Lung (tissue), 12 donors: ENCODE measurements around the gene PKMYT1. TPM values are rescaled to one million over a fixed set of nuclear protein-coding genes. Genes with fewer than 3 reads are reported as not detected.

Experiments
- ATAC-seq: fragments of 200-7000 bp; cut with Tn5 transposase; one replicate; pipeline ENCODE4 v1.9.1; 2020; ENCODE audit warnings: moderate number of reproducible peaks; ENCODE audit not compliant: insufficient read depth, low FRiP score
- DNase-seq, 3 donors: peaks; one replicate each; pipeline ENCODE4 v3.0.0-alpha.2; 2013 to 2017
- H3K27ac ChIP-seq, 2 donors: one replicate each; pipeline ENCODE4 v1.5.1; 2013; ENCODE audit warnings: mild to moderate bottlenecking in 2 of 2, moderate library complexity in 2 of 2, control low read depth in 1 of 2, inconsistent platforms in 1 of 2, low read depth in 1 of 2, low read length in 1 of 2
- H3K27me3 ChIP-seq, 3 donors: one replicate each; pipeline ENCODE4 v1.5.1; 2013; ENCODE audit warnings: low read length in 2 of 3; ENCODE audit not compliant: control insufficient read depth in 3 of 3, insufficient read depth in 3 of 3
- H3K36me3 ChIP-seq, 4 donors: one replicate each; pipeline ENCODE4 v1.5.1; 2013; ENCODE audit warnings: low read length in 4 of 4, mild to moderate bottlenecking in 1 of 4, moderate library complexity in 1 of 4; ENCODE audit not compliant: control insufficient read depth in 4 of 4, insufficient read depth in 4 of 4
- H3K4me1 ChIP-seq, 5 donors: one replicate each; pipeline ENCODE4 v1.5.1; 2013; ENCODE audit warnings: low read length in 5 of 5, mild to moderate bottlenecking in 2 of 5, moderate library complexity in 1 of 5; ENCODE audit not compliant: control insufficient read depth in 5 of 5, insufficient read depth in 5 of 5
- H3K4me3 ChIP-seq: one replicate; pipeline ENCODE4 v1.5.1; 2013; ENCODE audit warnings: mild to moderate bottlenecking, control low read depth, moderate library complexity
- H3K9ac ChIP-seq, 2 donors: one replicate each; pipeline ENCODE4 v1.5.1; 2013; ENCODE audit warnings: low read length in 2 of 2, control low read depth in 1 of 2; ENCODE audit not compliant: insufficient read depth in 1 of 2
- H3K9me3 ChIP-seq, 4 donors: one replicate each; pipeline ENCODE4 v1.5.1; 2013; ENCODE audit warnings: low read length in 3 of 4, mild to moderate bottlenecking in 1 of 4, moderate library complexity in 1 of 4; ENCODE audit not compliant: control insufficient read depth in 4 of 4, insufficient read depth in 3 of 4
- WGBS, 2 donors: extraction: QIAGEN DNeasy Blood & Tissue Kit; methylation state at CpG; one replicate each; pipeline ENCODE4 v1.1.7; 2013; 5-methylcytosine and 5-hydroxymethylcytosine counted together
- polyA plus RNA-seq, 2 donors: library from polyadenylated mRNA; stranded (reverse); fragments of 200-250 nt; gene quantifications; one replicate each; pipeline ENCODE4 v1.2.1, GENCODE V29; 2013
- total RNA-seq, 2 donors: library from RNA; depleted of rRNA in 1 of 2; stranded (reverse); fragments of >200 nt in 1 of 2; gene quantifications; one replicate each; pipeline ENCODE4 v1.2.1, GENCODE V29; 2014 to 2021
- TF ChIP-seq, protein P1 (sequence below): IDR thresholded peaks from 2 replicates; pipeline ENCODE4 v1.5.1; 2012; ENCODE audit warnings: mild to moderate bottlenecking; ENCODE audit errors: control extremely low read depth, extremely low read depth
- donor health status: control.
- donor health status: control.
- donor health status: Bipolar disorder and iron deficiency.
- donor health status: healthy.
- donor health status: DM: yes; HTN: yes; CAD: no.

Gene PKMYT1
- total and polyA plus RNA-seq, 4 donors: 2.9 to 9.4 (median 5.2) TPM

DNA sequence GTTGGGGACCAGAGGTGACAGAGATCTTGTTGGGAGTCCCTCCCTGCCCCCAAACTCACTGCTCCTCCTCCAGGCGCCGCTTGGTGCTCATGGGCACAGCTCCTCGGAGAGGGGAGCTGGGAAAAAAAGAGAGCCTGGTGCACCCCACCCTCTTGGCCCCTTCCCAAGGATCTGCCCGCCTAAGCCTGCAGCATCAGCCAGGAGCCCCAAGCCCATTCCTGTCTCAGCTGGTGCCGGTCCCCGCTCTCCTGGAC, 43.1 kb upstream of the PKMYT1 start:
- DNase-seq (no peak), ATAC-seq (no peak)
- WGBS, 2 donors: 32 to 36% methylated on average over 6 of the region's 6 CpGs
- peak overlapping the region; percentile 53 for H3K4me3 ChIP-seq
- TF ChIP-seq, protein P1, sequence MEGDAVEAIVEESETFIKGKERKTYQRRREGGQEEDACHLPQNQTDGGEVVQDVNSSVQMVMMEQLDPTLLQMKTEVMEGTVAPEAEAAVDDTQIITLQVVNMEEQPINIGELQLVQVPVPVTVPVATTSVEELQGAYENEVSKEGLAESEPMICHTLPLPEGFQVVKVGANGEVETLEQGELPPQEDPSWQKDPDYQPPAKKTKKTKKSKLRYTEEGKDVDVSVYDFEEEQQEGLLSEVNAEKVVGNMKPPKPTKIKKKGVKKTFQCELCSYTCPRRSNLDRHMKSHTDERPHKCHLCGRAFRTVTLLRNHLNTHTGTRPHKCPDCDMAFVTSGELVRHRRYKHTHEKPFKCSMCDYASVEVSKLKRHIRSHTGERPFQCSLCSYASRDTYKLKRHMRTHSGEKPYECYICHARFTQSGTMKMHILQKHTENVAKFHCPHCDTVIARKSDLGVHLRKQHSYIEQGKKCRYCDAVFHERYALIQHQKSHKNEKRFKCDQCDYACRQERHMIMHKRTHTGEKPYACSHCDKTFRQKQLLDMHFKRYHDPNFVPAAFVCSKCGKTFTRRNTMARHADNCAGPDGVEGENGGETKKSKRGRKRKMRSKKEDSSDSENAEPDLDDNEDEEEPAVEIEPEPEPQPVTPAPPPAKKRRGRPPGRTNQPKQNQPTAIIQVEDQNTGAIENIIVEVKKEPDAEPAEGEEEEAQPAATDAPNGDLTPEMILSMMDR: no peak
- peaks cover 0 to 5% (median 4%) of the 10 kb centered on the region in 3 donors for H3K27me3 ChIP-seq
- H3K36me3 ChIP-seq: peaks cover 0 to 21% (median 7%) of the 10 kb centered on the region in 4 donors
- H3K4me1 ChIP-seq: peaks cover 0 to 40% (median 21%) of the 10 kb centered on the region in 5 donors
- no peak overlapping the region for H3K9ac ChIP-seq
- H3K9me3 ChIP-seq: no peaks in the 10 kb centered on the region
- H3K27ac ChIP-seq: peak overlapping the region; percentile 92 to 96

DNA sequence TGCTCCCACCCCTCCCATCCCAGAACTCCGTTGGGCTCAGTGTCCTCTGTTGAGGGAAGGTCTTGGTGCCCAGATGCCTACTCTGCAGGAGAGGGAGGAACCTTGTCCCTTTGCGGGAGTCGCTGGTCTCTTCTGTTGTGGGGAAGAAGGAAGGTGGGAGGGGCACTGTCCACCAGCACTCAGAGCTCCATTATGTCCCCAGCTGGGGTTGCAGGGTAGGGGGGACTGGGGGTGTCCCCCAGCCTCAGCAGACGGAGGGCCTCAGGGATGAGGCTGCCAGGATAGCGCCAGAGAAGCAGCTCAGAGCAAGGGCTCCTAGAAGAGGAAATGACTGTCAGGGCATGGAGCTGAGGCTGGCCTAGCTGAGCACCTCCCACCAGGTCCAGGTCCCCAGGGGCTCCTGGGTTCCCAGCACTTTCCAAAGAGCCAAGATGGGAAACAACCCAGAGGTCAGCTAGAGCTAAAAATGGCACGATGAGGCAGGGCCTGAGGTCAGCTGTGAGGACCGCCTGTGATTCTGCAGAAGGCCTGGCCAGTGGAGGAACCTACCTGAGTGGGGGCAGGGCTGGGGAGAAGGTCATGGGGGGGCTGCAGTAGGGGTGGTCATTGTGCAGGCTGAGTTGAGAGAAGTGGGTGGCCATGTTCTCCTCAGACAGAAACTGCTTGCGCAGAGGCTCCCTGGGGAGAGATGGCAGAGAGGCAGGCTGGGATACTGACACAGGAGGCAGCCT, 42.6 kb upstream of the PKMYT1 start:
- H3K27me3 ChIP-seq: peaks cover 0 to 10% (median 6%) of the 10 kb centered on the region in 3 donors
- 50 to 51% methylated on average over 8 of the region's 8 CpGs for WGBS, 2 donors
- peak overlapping the region; percentile 92 to 96 for H3K27ac ChIP-seq
- no peak overlapping the region for H3K9ac ChIP-seq
- ATAC-seq: no peak
- TF ChIP-seq, protein P1: no peak
- peak overlapping the region; percentile 53 for H3K4me3 ChIP-seq
- no peaks in the 10 kb centered on the region for H3K9me3 ChIP-seq
- peaks cover 0 to 21% (median 7%) of the 10 kb centered on the region in 4 donors for H3K36me3 ChIP-seq
- no peak for DNase-seq
- H3K4me1 ChIP-seq: peaks cover 0 to 39% (median 26%) of the 10 kb centered on the region in 5 donors

DNA sequence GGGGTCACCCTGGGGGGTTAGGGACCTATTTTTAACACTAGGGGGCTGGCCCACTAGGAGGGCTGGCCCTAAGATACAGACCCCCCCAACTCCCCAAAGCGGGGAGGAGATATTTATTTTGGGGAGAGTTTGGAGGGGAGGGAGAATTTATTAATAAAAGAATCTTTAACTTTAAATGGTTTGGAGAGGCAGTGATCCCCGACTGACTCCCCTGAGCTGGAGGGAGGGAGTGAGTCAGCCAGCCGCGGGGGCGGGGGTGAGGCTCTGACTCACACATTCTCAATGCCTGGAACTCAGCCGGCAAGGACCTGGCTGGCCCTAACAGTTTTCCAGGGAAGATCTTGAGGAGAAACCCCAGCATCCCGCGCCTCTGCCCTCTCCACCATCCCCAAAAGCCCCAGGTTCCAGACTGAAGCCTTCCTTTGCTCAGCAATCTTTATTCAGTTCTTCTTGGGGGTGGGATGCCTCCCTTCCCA, 42.0 kb upstream of the PKMYT1 start:
- peak; percentile 9 for ATAC-seq
- Histone ChIP-seq H3K4me3 (no peak overlapping the region), H3K9me3 (no peaks in the 10 kb centered on the region), H3K9ac (no peak overlapping the region), H3K36me3 (peaks cover 0 to 19% (median 7%) of the 10 kb centered on the region in 4 donors), H3K4me1 (peaks cover 0 to 39% (median 26%) of the 10 kb centered on the region in 5 donors), H3K27me3 (peaks cover 0 to 10% (median 6%) of the 10 kb centered on the region in 3 donors), H3K27ac (peak overlapping the region; percentile 96)
- peak; percentile 82 to 85 (median 83) for DNase-seq
- TF ChIP-seq, protein P1: no peak
- 17 to 31% methylated on average over 8 of the region's 8 CpGs for WGBS, 2 donors
